Stimulated activated CD4-positive, alpha-beta T cell treated with anti-CD3 and anti-CD28 coated beads, Interleukin-12 subunit alpha, Interleukin-12 subunit beta, amount 100 ng/mL, for 24 hours (primary cell): ENCODE data around the gene SH3PXD2A.

Experiments used
- DNase-seq, 2 experiments: peaks; one replicate each; pipeline ENCODE4 v3.0.0-alpha.2; 2020; ENCODE audit warnings: low read depth in 2 of 2

The SH3PXD2A gene

GRCh38 chr10:103562383-103562782, 293.0 kb downstream of the SH3PXD2A start:
- no peak for DNase-seq

GRCh38 chr10:103560886-103561285, 294.5 kb downstream of the SH3PXD2A start:
- no peak for DNase-seq

GRCh38 chr10:103559776-103560175, 295.6 kb downstream of the SH3PXD2A start:
- DNase-seq: no peak

GRCh38 chr10:103558911-103559310, 296.5 kb downstream of the SH3PXD2A start:
- DNase-seq: no peak

- DNase-seq: no peak
These were observed 297.9 kb downstream of the SH3PXD2A start for GRCh38 chr10:103557455-103557854.

GRCh38 chr10:103556383-103557007, 298.9 kb downstream of the SH3PXD2A start:
- no peak for DNase-seq

- DNase-seq: no peak
These were observed 299.7 kb downstream of the SH3PXD2A start for GRCh38 chr10:103555712-103556111.

- no peak for DNase-seq
These were observed 300.1 kb downstream of the SH3PXD2A start for GRCh38 chr10:103555325-103555649.

- DNase-seq: no peak
These were observed 300.7 kb downstream of the SH3PXD2A start for GRCh38 chr10:103554488-103555324.

GRCh38 chr10:103553743-103554487, 301.5 kb downstream of the SH3PXD2A start:
- peak in 1 of 2 experiments; percentile 31 for DNase-seq

GRCh38 chr10:103552856-103553742, 302.3 kb downstream of the SH3PXD2A start:
- no peak for DNase-seq

- DNase-seq: no peak
These were observed 303.5 kb downstream of the SH3PXD2A start for GRCh38 chr10:103551619-103552602.

GRCh38 chr10:103550229-103550628, 305.1 kb downstream of the SH3PXD2A start:
- DNase-seq: no peak

GRCh38 chr10:103549349-103549685, 306.1 kb downstream of the SH3PXD2A start:
- no peak for DNase-seq

- DNase-seq: no peak
These were observed 306.6 kb downstream of the SH3PXD2A start for GRCh38 chr10:103548581-103549348.

- DNase-seq: no peak
These were observed 307.4 kb downstream of the SH3PXD2A start for GRCh38 chr10:103548006-103548405.

- DNase-seq: no peak
These were observed 307.9 kb downstream of the SH3PXD2A start for GRCh38 chr10:103547391-103547946.

- no peak for DNase-seq
These were observed 309.0 kb downstream of the SH3PXD2A start for GRCh38 chr10:103546401-103546800.

GRCh38 chr10:103545771-103546281, 309.6 kb downstream of the SH3PXD2A start:
- no peak for DNase-seq
